ENCODE measurements around the gene GSTO2. TPM values are rescaled to one million over a fixed set of nuclear protein-coding genes. Genes with fewer than 3 reads are reported as not detected.

The GSTO2 gene
- total and polyA plus RNA-seq, 2 of the 13 experiments (the other 11 are each of a cell fraction or from before 2014, with no cell fraction given) = 2.1 to 7.9 TPM

DNA sequence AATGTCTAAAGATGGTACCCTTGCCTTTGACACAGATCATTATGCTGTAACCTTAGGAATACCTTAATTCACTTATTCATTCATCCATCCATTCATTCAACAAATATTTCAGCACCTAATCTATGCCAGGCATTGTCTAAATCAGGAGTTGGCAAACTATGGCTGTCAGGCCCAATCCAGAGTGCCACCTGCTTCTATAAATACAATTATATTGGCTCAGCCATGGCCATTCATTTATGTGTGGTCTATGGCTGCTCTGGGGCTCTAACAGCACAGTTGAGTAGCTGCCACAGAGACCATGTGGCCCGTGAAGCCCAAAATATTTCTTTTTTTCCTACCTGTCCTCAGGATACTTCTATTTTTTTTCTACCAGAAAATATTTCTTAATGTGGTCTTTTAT, 75.2 kb downstream of the GSTO2 start:
- H3K27me3 ChIP-seq (ENCODE audit: control insufficient read depth in 1 of 2, insufficient read depth in 2 of 2, low read length in 2 of 2) = peaks cover 0 to 21% of the 10 kb centered on the region in 2 experiments; a peak in 4 of 5 replicates
- H4K20me1 ChIP-seq (ENCODE audit: insufficient read depth, low read length) = no peaks in the 10 kb centered on the region
- H3K4me3 ChIP-seq (replicated peaks in 1 of 3; ENCODE audit: insufficient read depth in 1 of 3, low read depth in 2 of 3, low read length in 3 of 3) = no peak overlapping the region
- no peak overlapping the region for H2AFZ ChIP-seq (ENCODE audit: low read length)
- ATAC-seq (no peak), FAIRE-seq (no peak), DNase-seq (ENCODE audit: low spot score) (no peak)
- POLR2A ChIA-PET = no interaction called here
- CTCF ChIA-PET (ENCODE audit: low intra/inter-chr PET ratio, low total read pairs) = no interaction called here
- in situ Hi-C loops (cut with HindIII; ENCODE audit: extremely low pct_ligation_motif_present, low pct_unique_long_range_greater_than_20kb) = no loop called here
- H3K27ac ChIP-seq (ENCODE audit: extremely low read length, insufficient read depth, low read length) = no peak overlapping the region
- BruUV-seq (replicated peaks) = no TSS peak
- no peaks in the 10 kb centered on the region for H3K36me3 ChIP-seq (replicated peaks in 1 of 2; ENCODE audit: control insufficient read depth in 1 of 2, insufficient read depth in 2 of 2, low read length in 2 of 2)
- TF ChIP-seq PITX1 (CRISPR knock-in tag; IDR thresholded peaks at IDR 0.05) = no peak
- no peak for TF ChIP-seq PHB2 (IDR thresholded peaks at IDR 0.05; ENCODE audit: partially characterized antibody)
- no peak for TF ChIP-seq KLF16 (CRISPR knock-in tag; IDR thresholded peaks at IDR 0.05)
- H3K9me3 ChIP-seq (ENCODE audit: low read length) = no peaks in the 10 kb centered on the region
- WGBS (ENCODE audit: low lambda C conversion rate) = 0% methylated on average over 1 of the region's 1 CpG
- intact Hi-C loops (cut with micrococcal nuclease; ENCODE audit: unreplicated experiment) = no loop called here
- H3K79me2 ChIP-seq (ENCODE audit: insufficient read depth, low read length) = no peaks in the 10 kb centered on the region
- H3K4me2 ChIP-seq (ENCODE audit: low read depth, low read length) = no peak overlapping the region
- H3K9ac ChIP-seq (ENCODE audit: insufficient read depth, low read depth, low read length) = no peak overlapping the region
- H3K4me1 ChIP-seq (ENCODE audit: insufficient read depth, low read length) = peaks cover 46% of the 10 kb centered on the region

DNA sequence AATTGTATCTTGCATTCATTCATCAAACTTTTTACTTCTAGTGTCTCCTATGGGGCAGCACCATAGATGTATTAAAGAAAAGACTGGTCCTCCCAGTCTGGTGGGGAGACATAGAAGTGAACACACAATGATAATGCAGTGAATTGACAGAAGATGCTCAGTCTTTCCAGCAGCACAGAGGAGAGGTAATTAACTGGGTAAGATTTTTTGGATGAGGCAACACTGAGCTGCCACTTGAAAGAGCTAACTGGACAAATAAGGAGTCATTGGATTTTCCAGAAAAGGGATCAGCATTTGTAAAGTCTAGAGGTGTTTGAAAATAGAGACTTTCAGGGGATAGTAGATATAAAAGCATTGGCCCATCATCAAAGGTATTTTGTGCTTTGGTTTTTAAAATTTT, 76.5 kb downstream of the GSTO2 start:
- no peak for ATAC-seq
- Histone ChIP-seq H2AFZ (ENCODE audit: low read length) (no peak overlapping the region), H3K27me3 (ENCODE audit: control insufficient read depth in 1 of 2, insufficient read depth in 2 of 2, low read length in 2 of 2) (peaks cover 0 to 8% of the 10 kb centered on the region in 2 experiments; a peak in 3 of 5 replicates), H3K27ac (ENCODE audit: extremely low read length, insufficient read depth, low read length) (no peak overlapping the region), H3K9ac (ENCODE audit: insufficient read depth, low read depth, low read length) (no peak overlapping the region), H3K36me3 (replicated peaks in 1 of 2; ENCODE audit: control insufficient read depth in 1 of 2, insufficient read depth in 2 of 2, low read length in 2 of 2) (no peaks in the 10 kb centered on the region), H3K79me2 (ENCODE audit: insufficient read depth, low read length) (no peaks in the 10 kb centered on the region), H3K9me3 (ENCODE audit: low read length) (no peaks in the 10 kb centered on the region), H4K20me1 (ENCODE audit: insufficient read depth, low read length) (no peaks in the 10 kb centered on the region), H3K4me2 (ENCODE audit: low read depth, low read length) (no peak overlapping the region), H3K4me3 (replicated peaks in 1 of 3; ENCODE audit: insufficient read depth in 1 of 3, low read depth in 2 of 3, low read length in 3 of 3) (no peak overlapping the region), H3K4me1 (ENCODE audit: insufficient read depth, low read length) (peaks cover 42% of the 10 kb centered on the region)
- no peak for DNase-seq (ENCODE audit: low spot score)
- no peak for FAIRE-seq
- BruUV-seq (replicated peaks) = no TSS peak
- CTCF ChIA-PET (ENCODE audit: low intra/inter-chr PET ratio, low total read pairs) = no interaction called here
- in situ Hi-C loops (cut with HindIII; ENCODE audit: extremely low pct_ligation_motif_present, low pct_unique_long_range_greater_than_20kb) (loop anchor here (5.0 kb wide), 1 partner anchor 43 kb away; no protein-coding TSS in a partner anchor), intact Hi-C loops (cut with micrococcal nuclease; ENCODE audit: unreplicated experiment) (loop anchor here (5.0 kb wide), 1 partner anchor 223 kb away; the partner anchor contains the start of gene SFR1)
- POLR2A ChIA-PET = no interaction called here
- TF ChIP-seq ATF7 (IDR thresholded peaks at IDR 0.05) (no peak), ATF7 (CRISPR knock-in tag; IDR thresholded peaks at IDR 0.05) (no peak), HMGXB3 (CRISPR knock-in tag; IDR thresholded peaks at IDR 0.05; ENCODE audit: borderline replicate concordance) (no peak), SOX5 (CRISPR knock-in tag; IDR thresholded peaks at IDR 0.05; ENCODE audit: borderline replicate concordance) (no peak), KDM4B (CRISPR knock-in tag; IDR thresholded peaks at IDR 0.05) (no peak), ZNF724P (CRISPR knock-in tag; IDR thresholded peaks at IDR 0.05; ENCODE audit: borderline replicate concordance) (no peak), HNRNPLL (IDR thresholded peaks at IDR 0.05; ENCODE audit: low read depth, low read length, poor library complexity, severe bottlenecking) (no peak), ZNF841 (CRISPR knock-in tag; IDR thresholded peaks at IDR 0.05; ENCODE audit: borderline replicate concordance) (no peak)

Data from HepG2 (cell line).